Pancreas (tissue), 10 donors: ENCODE results near the gene ATP9B. TPM values are rescaled to one million over a fixed set of nuclear protein-coding genes. Genes with fewer than 3 reads are reported as not detected.

Source experiments
- ATAC-seq, 4 donors: fragments of 200-7000 bp; cut with Tn5 transposase; one replicate each; pipeline versions ENCODE4 v1.8.0 to v1.9.1; 2020; ENCODE audit warnings: mild to moderate bottlenecking in 4 of 4, moderate library complexity in 4 of 4
- DNase-seq, 6 donors: peaks; one replicate each; pipeline ENCODE4 v3.0.0-alpha.2; 2020
- FAIRE-seq: peaks from 2 replicates; lab custom pipeline; 2012; peaks lifted over from hg19 to GRCh38; lab: Jason Lieb, UNC
- H3K27ac ChIP-seq, 4 donors: fragments of 200-600 bp; sonication (generic); 1 replicate in 3 of 4; 2 replicates in 1 of 4; pipeline versions ENCODE4 v1.5.0 to v1.8.0; 2020
- H3K27me3 ChIP-seq, 4 donors: fragments of 200-600 bp; one replicate each; pipeline ENCODE4 v1.8.0; 2021
- H3K36me3 ChIP-seq, 3 donors: fragments of 200-600 bp; sonication (generic) in 1 of 3; one replicate each; pipeline versions ENCODE4 v1.5.0 to v1.8.0; 2020 to 2021
- H3K4me1 ChIP-seq, 3 donors: fragments of 200-600 bp; one replicate each; pipeline ENCODE4 v1.8.0; 2021
- H3K4me3 ChIP-seq, 4 donors: fragments of 200-600 bp; sonication (generic) in 2 of 4; one replicate each; pipeline versions ENCODE4 v1.5.0 to v1.8.0; 2020 to 2021
- H3K9me3 ChIP-seq, 4 donors: fragments of 200-600 bp; one replicate each; pipeline ENCODE4 v1.8.0; 2021
- WGBS, 2 donors: extraction: QIAGEN DNeasy Blood & Tissue Kit; methylation state at CpG; one replicate each; pipeline ENCODE4 v1.1.7; 2013; 5-methylcytosine and 5-hydroxymethylcytosine counted together
- intact Hi-C, 3 donors: fragments of 100-400 bp; cut with DNase I; formaldehyde crosslinking; loops; one replicate each; pipeline versions ENCODE4 v1.11.1 to v1.14.2; 2022
- polyA plus RNA-seq, 2 donors: library from polyadenylated mRNA; stranded (reverse); fragments of 200-250 nt; gene quantifications; one replicate each; pipeline ENCODE4 v1.2.3, GENCODE V29; 2013
- total RNA-seq, 6 donors: library from RNA; stranded (reverse); fragmentation: NEBNext Ultra II Directional in 4 of 6; extraction: Animal tissue kit (Norgen Biotek cat#: 25700) in 4 of 6; gene quantifications; one replicate each; pipeline versions ENCODE4 v1.2.1 to v1.2.4, GENCODE V29; 2021 to 2023
- TF ChIP-seq, protein P1 (sequence below), 4 donors: fragments of 200-600 bp; sonication (generic) in 3 of 4; IDR thresholded peaks; one replicate each; pipeline versions ENCODE4 v1.5.0 to v1.8.0; 2021; ENCODE audit warnings: antibody characterized with exemption in 4 of 4
- donor health status: healthy with polysubstance abuse.
- donor health status: DM: no; HTN: no; CAD: no; lungs with moderate emphysema.
- donor health status: DM: no; HTN: no; CAD: no.
- donor health status: control.
- donor health status: control.
- donor health status: Bipolar disorder and iron deficiency.
- donor health status: DM: yes; HTN: yes; CAD: no.
- donor health status: DM: no; HTN: no; CAD: no.
- donor health status: DM: no; HTN: no; CAD: no.
- donor health status: DM: yes; HTN: yes; CAD: no.

The ATP9B gene
- total and polyA plus RNA-seq, 8 donors, result 10.2 to 19.0 (median 15.5) TPM

DNA sequence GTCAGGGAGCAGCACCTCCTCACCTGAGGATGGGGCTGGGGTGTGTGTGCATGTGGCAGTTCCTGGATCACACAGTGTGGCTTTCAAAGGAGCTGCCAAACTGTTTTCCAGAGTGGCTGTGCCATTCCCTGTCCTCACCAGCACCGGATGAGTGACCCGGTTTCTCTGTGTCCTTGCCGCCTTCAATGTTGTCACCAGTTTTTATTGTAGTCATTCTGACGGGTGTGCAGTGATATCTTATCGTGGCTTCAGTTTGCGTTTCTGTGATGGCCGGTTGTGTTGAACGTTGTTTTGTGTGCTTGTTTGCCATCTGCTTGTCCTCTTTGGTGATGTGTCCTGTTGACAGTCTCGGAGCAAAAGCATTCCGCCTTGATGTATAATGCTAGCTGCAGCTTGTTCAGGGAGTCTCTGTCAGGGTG is 108.9 kb downstream of the ATP9B start:
- Histone ChIP-seq H3K27ac (no peak overlapping the region), H3K36me3 (peaks cover 0 to 3% (median 0%) of the 10 kb centered on the region in 3 donors), H3K9me3 (no peaks in the 10 kb centered on the region), H3K4me3 (no peak overlapping the region), H3K4me1 (no peaks in the 10 kb centered on the region), H3K27me3 (no peaks in the 10 kb centered on the region)
- ATAC-seq (no peak), DNase-seq (no peak), FAIRE-seq (no peak)
- intact Hi-C loops, result no loop called here
- TF ChIP-seq, protein P1, sequence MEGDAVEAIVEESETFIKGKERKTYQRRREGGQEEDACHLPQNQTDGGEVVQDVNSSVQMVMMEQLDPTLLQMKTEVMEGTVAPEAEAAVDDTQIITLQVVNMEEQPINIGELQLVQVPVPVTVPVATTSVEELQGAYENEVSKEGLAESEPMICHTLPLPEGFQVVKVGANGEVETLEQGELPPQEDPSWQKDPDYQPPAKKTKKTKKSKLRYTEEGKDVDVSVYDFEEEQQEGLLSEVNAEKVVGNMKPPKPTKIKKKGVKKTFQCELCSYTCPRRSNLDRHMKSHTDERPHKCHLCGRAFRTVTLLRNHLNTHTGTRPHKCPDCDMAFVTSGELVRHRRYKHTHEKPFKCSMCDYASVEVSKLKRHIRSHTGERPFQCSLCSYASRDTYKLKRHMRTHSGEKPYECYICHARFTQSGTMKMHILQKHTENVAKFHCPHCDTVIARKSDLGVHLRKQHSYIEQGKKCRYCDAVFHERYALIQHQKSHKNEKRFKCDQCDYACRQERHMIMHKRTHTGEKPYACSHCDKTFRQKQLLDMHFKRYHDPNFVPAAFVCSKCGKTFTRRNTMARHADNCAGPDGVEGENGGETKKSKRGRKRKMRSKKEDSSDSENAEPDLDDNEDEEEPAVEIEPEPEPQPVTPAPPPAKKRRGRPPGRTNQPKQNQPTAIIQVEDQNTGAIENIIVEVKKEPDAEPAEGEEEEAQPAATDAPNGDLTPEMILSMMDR (IDR thresholded peaks at IDR 0.05), result no peak
- WGBS, 2 donors, result 85% methylated on average over 10 of the region's 10 CpGs

DNA sequence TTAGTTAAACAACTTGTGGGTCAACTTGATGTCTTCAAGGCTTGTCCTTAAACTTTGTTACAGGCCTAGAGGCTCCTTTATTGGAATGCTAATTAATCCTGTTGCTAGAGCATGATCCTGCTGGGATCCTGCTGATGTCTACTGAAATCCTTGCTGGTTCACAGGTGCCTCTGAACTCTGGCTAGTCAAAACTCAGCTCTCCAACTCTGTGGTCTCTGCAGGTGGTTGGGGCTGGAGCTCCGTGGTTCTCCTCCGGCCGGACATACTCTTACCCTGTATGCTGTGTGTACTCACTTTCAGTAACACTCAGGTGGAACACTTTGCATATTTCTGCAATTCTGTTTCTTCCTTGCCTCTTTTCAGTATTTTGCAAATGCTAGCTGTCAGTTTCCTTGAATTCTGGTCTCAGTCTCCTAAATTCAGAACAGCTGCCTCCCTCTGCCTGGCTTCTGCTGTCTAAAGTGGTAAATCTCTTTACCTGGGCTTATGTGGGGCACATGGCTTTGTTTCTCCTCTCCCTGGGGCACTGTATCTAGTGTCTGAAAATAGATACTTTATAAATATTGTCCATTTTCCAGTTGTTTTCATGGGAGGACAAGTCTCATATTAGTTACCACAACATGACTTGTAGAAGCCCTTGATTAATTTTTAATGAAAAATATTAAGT is 113.0 kb downstream of the ATP9B start:
- no peaks in the 10 kb centered on the region for H3K27me3 ChIP-seq
- H3K4me1 ChIP-seq, result no peaks in the 10 kb centered on the region
- ATAC-seq (no peak), FAIRE-seq (no peak), DNase-seq (no peak)
- TF ChIP-seq, protein P1 (IDR thresholded peaks at IDR 0.05), result no peak
- no peaks in the 10 kb centered on the region for H3K9me3 ChIP-seq
- no peak overlapping the region for H3K4me3 ChIP-seq
- no peak overlapping the region for H3K27ac ChIP-seq
- WGBS, 2 donors, result 91 to 98% methylated on average over 3 of the region's 3 CpGs
- intact Hi-C loops, result no loop called here
- H3K36me3 ChIP-seq, result no peaks in the 10 kb centered on the region

DNA sequence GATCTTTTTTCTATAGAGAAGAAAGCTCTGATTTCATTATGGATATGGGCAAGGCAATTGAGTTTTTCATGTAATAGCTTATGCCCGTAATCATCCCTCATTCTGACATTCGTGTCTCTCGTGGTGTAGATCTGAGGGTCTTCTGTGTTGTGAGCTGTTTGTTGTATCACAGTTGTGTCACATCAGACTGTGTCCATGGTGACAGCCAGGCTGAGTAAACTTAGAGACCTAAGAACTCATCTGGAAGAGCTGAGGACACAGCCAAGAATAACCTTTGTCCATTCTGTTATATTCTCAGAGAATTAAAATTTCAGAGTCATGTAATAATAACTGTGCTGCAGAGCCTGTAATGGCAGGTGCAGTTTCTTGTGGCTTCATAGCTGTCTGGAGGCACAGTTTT is 116.5 kb downstream of the ATP9B start:
- TF ChIP-seq, protein P1 (IDR thresholded peaks at IDR 0.05), result no peak
- whole genome bisulfite sequencing, 2 donors, result 91 to 93% methylated on average over 3 of the region's 3 CpGs
- H3K4me1 ChIP-seq, result no peaks in the 10 kb centered on the region
- no peaks in the 10 kb centered on the region for H3K27me3 ChIP-seq
- ATAC-seq (no peak), FAIRE-seq (no peak), DNase-seq (no peak)
- intact Hi-C loops, result no loop called here
- no peak overlapping the region for H3K27ac ChIP-seq
- no peak overlapping the region for H3K4me3 ChIP-seq
- H3K9me3 ChIP-seq, result no peaks in the 10 kb centered on the region
- no peaks in the 10 kb centered on the region for H3K36me3 ChIP-seq

DNA sequence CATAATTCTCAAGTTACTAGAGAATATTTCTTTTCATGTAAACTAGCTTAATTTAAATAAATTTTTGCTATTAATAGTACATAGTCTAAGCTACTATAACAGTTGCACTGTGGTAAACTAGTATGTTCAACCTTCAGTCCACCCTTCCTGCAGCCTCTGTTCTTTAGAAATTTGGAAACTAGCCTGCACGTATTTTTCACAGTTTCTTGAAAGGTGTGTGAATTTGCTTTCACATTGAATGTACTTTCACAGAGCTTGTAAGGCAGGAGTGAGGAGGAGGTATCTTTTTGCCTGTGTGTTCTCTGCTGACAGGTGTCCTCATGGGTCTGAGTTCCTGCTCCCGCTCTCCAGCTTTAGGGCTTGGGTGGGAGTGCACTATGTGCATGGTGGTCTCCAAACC is 117.5 kb downstream of the ATP9B start:
- TF ChIP-seq, protein P1 (IDR thresholded peaks at IDR 0.05), result no peak
- WGBS, 2 donors, result 93 to 95% methylated on average over 2 of the region's 2 CpGs
- H3K9me3 ChIP-seq, result no peaks in the 10 kb centered on the region
- no peak for FAIRE-seq
- no peaks in the 10 kb centered on the region for H3K4me1 ChIP-seq
- H3K36me3 ChIP-seq, result no peaks in the 10 kb centered on the region
- intact Hi-C loops, result no loop called here
- no peak for ATAC-seq
- no peak for DNase-seq
- no peaks in the 10 kb centered on the region for H3K27me3 ChIP-seq
- H3K4me3 ChIP-seq, result no peak overlapping the region
- H3K27ac ChIP-seq, result no peak overlapping the region

DNA sequence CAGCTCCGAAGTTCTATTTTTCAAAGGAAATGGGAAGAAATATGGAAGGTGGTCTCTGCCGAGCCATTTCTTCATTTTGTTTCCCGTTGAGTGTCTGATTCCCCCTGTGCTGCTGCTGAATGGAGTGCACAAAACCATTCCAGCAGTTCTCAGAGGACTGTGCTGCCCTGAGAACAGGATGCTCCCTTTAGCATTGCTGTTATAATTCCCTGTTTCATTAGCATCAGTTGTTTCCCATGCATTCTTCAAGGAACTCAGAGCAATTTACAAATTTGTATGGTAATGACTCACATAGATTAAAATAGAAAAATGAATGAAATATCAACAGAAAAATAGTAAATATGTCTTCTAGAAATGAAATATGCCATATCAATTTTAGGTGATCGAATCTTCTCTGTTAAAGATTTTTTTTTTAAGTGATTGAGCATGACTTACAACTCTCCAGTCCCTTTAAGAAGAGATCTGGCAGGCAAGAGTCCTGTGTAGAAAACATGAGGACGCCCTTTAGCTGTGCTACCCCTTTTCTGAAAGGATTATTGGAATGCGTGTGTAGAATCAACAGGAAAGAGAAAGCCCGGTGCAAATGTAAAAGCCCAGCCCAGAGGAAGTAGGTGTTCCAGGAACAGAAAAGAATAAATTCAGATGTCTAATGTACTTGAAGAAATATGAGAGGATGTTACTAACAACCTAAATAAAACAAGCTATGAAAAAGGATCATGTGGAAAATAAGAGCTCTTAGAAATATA is 118.5 kb downstream of the ATP9B start:
- no peak overlapping the region for H3K27ac ChIP-seq
- no peaks in the 10 kb centered on the region for H3K36me3 ChIP-seq
- intact Hi-C loops, result no loop called here
- 88 to 89% methylated on average over 7 of the region's 7 CpGs for WGBS, 2 donors
- no peaks in the 10 kb centered on the region for H3K9me3 ChIP-seq
- ATAC-seq, result no peak
- no peaks in the 10 kb centered on the region for H3K4me1 ChIP-seq
- H3K4me3 ChIP-seq, result no peak overlapping the region
- H3K27me3 ChIP-seq, result no peaks in the 10 kb centered on the region
- TF ChIP-seq, protein P1 (IDR thresholded peaks at IDR 0.05), result no peak
- no peak for FAIRE-seq
- no peak for DNase-seq
